T follicular helper cell (primary cell): ENCODE results near the gene PKHD1.

Source experiments
- DNase-seq: peaks from one replicate; pipeline ENCODE4 v3.0.0-alpha.2; 2020; ENCODE audit warnings: low read depth

PKHD1 gene

GRCh38 chr6:51702851-51703250, 384.6 kb downstream of the PKHD1 start:
- no peak for DNase-seq

GRCh38 chr6:51684603-51685002, 402.8 kb downstream of the PKHD1 start:
- DNase-seq, result no peak

GRCh38 chr6:51684038-51684437, 403.4 kb downstream of the PKHD1 start:
- DNase-seq, result no peak

- DNase-seq, result no peak
These were observed 408.4 kb downstream of the PKHD1 start for GRCh38 chr6:51678905-51679620.

- no peak for DNase-seq
These were observed 409.1 kb downstream of the PKHD1 start for GRCh38 chr6:51678274-51678673.

GRCh38 chr6:51675922-51676275, 411.5 kb downstream of the PKHD1 start:
- no peak for DNase-seq

GRCh38 chr6:51675020-51675921, 412.1 kb downstream of the PKHD1 start:
- no peak for DNase-seq

GRCh38 chr6:51663525-51663924, 423.9 kb downstream of the PKHD1 start:
- DNase-seq, result no peak

- no peak for DNase-seq
These were observed 426.6 kb downstream of the PKHD1 start for GRCh38 chr6:51660767-51661166.

- DNase-seq, result no peak
These were observed 429.9 kb downstream of the PKHD1 start for GRCh38 chr6:51657491-51657890.

- no peak for DNase-seq
These were observed 431.9 kb downstream of the PKHD1 start for GRCh38 chr6:51655517-51655916.

- no peak for DNase-seq
These were observed 432.8 kb downstream of the PKHD1 start for GRCh38 chr6:51654647-51655046.

GRCh38 chr6:51651132-51651817, 436.1 kb downstream of the PKHD1 start:
- no peak for DNase-seq

GRCh38 chr6:51648774-51649173, 438.6 kb downstream of the PKHD1 start:
- DNase-seq, result no peak

- DNase-seq, result no peak
These were observed 439.2 kb downstream of the PKHD1 start for GRCh38 chr6:51648236-51648635.

GRCh38 chr6:51644426-51644825, 443.0 kb downstream of the PKHD1 start:
- no peak for DNase-seq

GRCh38 chr6:51640021-51640420, 447.4 kb downstream of the PKHD1 start:
- DNase-seq, result no peak

- no peak for DNase-seq
These were observed 454.0 kb downstream of the PKHD1 start for GRCh38 chr6:51633424-51633823.

- DNase-seq, result no peak
These were observed 457.4 kb downstream of the PKHD1 start for GRCh38 chr6:51630011-51630410.

- DNase-seq, result no peak
These were observed 461.0 kb downstream of the PKHD1 start for GRCh38 chr6:51626391-51626790.

- no peak for DNase-seq
These were observed 461.8 kb downstream of the PKHD1 start for GRCh38 chr6:51625566-51625965.

GRCh38 chr6:51620971-51621370, 466.4 kb downstream of the PKHD1 start:
- no peak for DNase-seq
